Urothelium cell line (cell line): ENCODE data around the gene AP2A2.

Experiments
- DNase-seq: peaks from one replicate; pipeline ENCODE4 v3.0.0; 2011; ENCODE audit warnings: low spot score, mixed read lengths
- FAIRE-seq: peaks from 2 replicates; lab custom pipeline; 2011; peaks lifted over from hg19 to GRCh38; lab: Jason Lieb, UNC

Gene AP2A2

GRCh38 chr11:925496-926301 is at the start of gene AP2A2:
Gene AP2A2 (plus strand): TSS chr11:925870. CDS start chr11:926022, 152 bp downstream.
- FAIRE-seq (peak; percentile 85), DNase-seq (peak; percentile 92)

- no peak for FAIRE-seq
These were observed 49.1 kb upstream of the AP2A2 start for GRCh38 chr11:876545-876944.

GRCh38 chr11:877565-877964 is 48.1 kb upstream of the AP2A2 start:
- no peak for FAIRE-seq
- no peak for DNase-seq

More at GRCh38 chr11:876545-876944, 49.1 kb upstream of the AP2A2 start:
- DNase-seq: no peak

- FAIRE-seq (no peak), DNase-seq (no peak)
These were observed 45.2 kb upstream of the AP2A2 start for GRCh38 chr11:880447-880846.

GRCh38 chr11:882596-882995 is 43.1 kb upstream of the AP2A2 start:
- no peak for FAIRE-seq

GRCh38 chr11:883527-883926 is 42.1 kb upstream of the AP2A2 start:
- FAIRE-seq: no peak
- DNase-seq: no peak

More at GRCh38 chr11:882596-882995, 43.1 kb upstream of the AP2A2 start:
- DNase-seq: no peak

- no peak for FAIRE-seq
These were observed 41.0 kb upstream of the AP2A2 start for GRCh38 chr11:884578-885070.

GRCh38 chr11:886568-886967 is 39.1 kb upstream of the AP2A2 start:
- FAIRE-seq: no peak
- DNase-seq: no peak

More at GRCh38 chr11:884578-885070, 41.0 kb upstream of the AP2A2 start:
- no peak for DNase-seq

- DNase-seq: no peak
These were observed 38.1 kb upstream of the AP2A2 start for GRCh38 chr11:887589-887988.

GRCh38 chr11:888310-889212 is 37.1 kb upstream of the AP2A2 start:
- FAIRE-seq (no peak), DNase-seq (no peak)

More at GRCh38 chr11:887589-887988, 38.1 kb upstream of the AP2A2 start:
- FAIRE-seq: no peak

GRCh38 chr11:889257-889656 is 36.4 kb upstream of the AP2A2 start:
- DNase-seq (no peak), FAIRE-seq (no peak)

GRCh38 chr11:889687-890475 is 35.8 kb upstream of the AP2A2 start:
- no peak for FAIRE-seq
- no peak for DNase-seq

- FAIRE-seq (no peak), DNase-seq (no peak)
These were observed 34.7 kb upstream of the AP2A2 start for GRCh38 chr11:890794-891540.

GRCh38 chr11:893008-893654 is 32.5 kb upstream of the AP2A2 start:
- DNase-seq: no peak
- no peak for FAIRE-seq

- DNase-seq (no peak), FAIRE-seq (no peak)
These were observed 31.0 kb upstream of the AP2A2 start for GRCh38 chr11:894575-895201.

- FAIRE-seq: no peak
These were observed 30.1 kb upstream of the AP2A2 start for GRCh38 chr11:895331-896110.

GRCh38 chr11:897253-898142 is 28.2 kb upstream of the AP2A2 start:
- DNase-seq (no peak), FAIRE-seq (no peak)

More at GRCh38 chr11:895331-896110, 30.1 kb upstream of the AP2A2 start:
- no peak for DNase-seq
